Smooth muscle cell (in vitro differentiated cells): ENCODE results near the gene COL4A2. TPM values are rescaled to one million over a fixed set of nuclear protein-coding genes. Genes with fewer than 3 reads are reported as not detected.

ENCODE experiments used
- DNase-seq: peaks from one replicate; lab custom pipeline; 2025; ENCODE audit not compliant: unreplicated experiment; lab: John Stamatoyannopoulos, UW
- H2AFZ ChIP-seq: fragments of 200-600 bp; sonication (generic); 2 replicates; pipeline ENCODE4 v1.6.0; 2016; ENCODE audit warnings: antibody characterized with exemption, low read depth, mild to moderate bottlenecking
- H3F3A ChIP-seq: fragments of 200-600 bp; sonication (generic); 2 replicates; pipeline ENCODE4 v1.6.0; 2017; ENCODE audit warnings: antibody characterized with exemption, low read depth
- H3K27ac ChIP-seq: fragments of 200-600 bp; sonication (generic); 2 replicates; pipeline ENCODE4 v1.5.1; 2016; ENCODE audit warnings: low read depth, mild to moderate bottlenecking
- H3K27me3 ChIP-seq: fragments of 200-600 bp; sonication (generic); 2 replicates; pipeline ENCODE4 v1.6.1; 2016; ENCODE audit warnings: low read depth, mild to moderate bottlenecking
- H3K36me3 ChIP-seq: fragments of 200-600 bp; sonication (generic); 2 replicates; pipeline ENCODE4 v1.5.1; 2016; ENCODE audit warnings: low read depth
- H3K4me1 ChIP-seq: fragments of 200-600 bp; sonication (generic); 2 replicates; pipeline ENCODE4 v1.5.1; 2016; ENCODE audit warnings: low read depth
- H3K4me2 ChIP-seq: fragments of 200-600 bp; sonication (generic); 2 replicates; pipeline ENCODE4 v1.6.0; 2016; ENCODE audit warnings: mild to moderate bottlenecking
- H3K4me3 ChIP-seq: fragments of 200-600 bp; sonication (generic); 2 replicates; pipeline ENCODE4 v1.5.1; 2016; ENCODE audit warnings: mild to moderate bottlenecking
- H3K79me2 ChIP-seq: fragments of 200-600 bp; sonication (generic); 2 replicates; pipeline ENCODE4 v1.6.0; 2016; ENCODE audit warnings: low read depth, mild to moderate bottlenecking
- H3K9ac ChIP-seq: fragments of 200-600 bp; sonication (generic); 2 replicates; pipeline ENCODE4 v1.6.0; 2016; ENCODE audit warnings: low read depth
- H3K9me3 ChIP-seq: fragments of 200-600 bp; sonication (generic); replicated peaks from 2 replicates; pipeline ENCODE4 v1.5.1; 2016; ENCODE audit warnings: low read depth
- H4K20me1 ChIP-seq: fragments of 200-600 bp; sonication (generic); 2 replicates; pipeline ENCODE4 v1.6.0; 2016; ENCODE audit warnings: low read depth
- CTCF ChIP-seq: fragments of 200-600 bp; sonication (generic); IDR thresholded peaks from 2 replicates; pipeline ENCODE4 v1.5.1; 2017; ENCODE audit warnings: borderline replicate concordance, mild to moderate bottlenecking, antibody characterized with exemption; ENCODE audit not compliant: insufficient read depth, poor library complexity, severe bottlenecking
- WGBS: methylation state at CpG from one replicate; pipeline ENCODE4 v1.1.7; 2016; ENCODE audit warnings: low lambda C conversion rate; 5-methylcytosine and 5-hydroxymethylcytosine counted together
- polyA plus RNA-seq: library from polyadenylated mRNA; unstranded; fragments of >200 nt; fragmentation: Nextera tagmentation; extraction: Ambion mirVana; gene quantifications from 2 replicates; pipeline ENCODE4 v1.2.1, GENCODE V29; 2016
- total RNA-seq: library from RNA; depleted of rRNA; stranded (reverse); fragments of >200 nt; gene quantifications from 2 replicates; pipeline ENCODE4 v1.2.3, GENCODE V29; 2014

Gene COL4A2
- total and polyA plus RNA-seq, 2 experiments from 2014 or later = 1,456 to 2,786 TPM

DNA sequence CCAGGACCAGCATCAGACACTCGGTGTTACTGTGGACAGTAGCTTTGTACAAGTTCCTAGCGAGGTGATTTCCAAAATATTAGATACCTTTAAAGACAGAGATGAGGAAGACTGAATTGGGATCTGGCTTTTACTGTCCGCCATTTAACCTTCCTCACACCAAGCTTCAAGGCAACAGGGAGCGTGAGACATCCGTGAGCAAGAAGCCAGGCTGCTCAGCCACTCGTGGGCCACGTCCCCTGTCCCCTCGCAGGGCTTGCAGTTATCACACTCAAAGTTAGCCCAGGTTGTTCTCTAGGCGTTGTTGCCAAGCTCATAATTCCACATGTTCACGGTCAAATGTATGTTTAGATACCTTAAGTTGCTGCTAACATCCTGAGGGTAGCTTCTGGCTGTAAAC, 102.9 kb downstream of the COL4A2 start:
- Histone ChIP-seq H3F3A (peaks cover 86% of the 10 kb centered on the region), H3K4me3 (no peak overlapping the region), H3K27me3 (no peaks in the 10 kb centered on the region), H3K9ac (peak overlapping the region; percentile 86), H3K79me2 (peaks cover 44% of the 10 kb centered on the region), H2AFZ (no peak overlapping the region), H3K36me3 (no peaks in the 10 kb centered on the region), H3K4me2 (peak overlapping the region; percentile 70), H3K9me3 (no peaks in the 10 kb centered on the region), H4K20me1 (no peaks in the 10 kb centered on the region), H3K27ac (peak overlapping the region; percentile 92), H3K4me1 (peaks cover 26% of the 10 kb centered on the region)
- TF ChIP-seq CTCF = no peak
- WGBS = 69% methylated on average over 10 of the region's 10 CpGs
- DNase-seq = no peak

DNA sequence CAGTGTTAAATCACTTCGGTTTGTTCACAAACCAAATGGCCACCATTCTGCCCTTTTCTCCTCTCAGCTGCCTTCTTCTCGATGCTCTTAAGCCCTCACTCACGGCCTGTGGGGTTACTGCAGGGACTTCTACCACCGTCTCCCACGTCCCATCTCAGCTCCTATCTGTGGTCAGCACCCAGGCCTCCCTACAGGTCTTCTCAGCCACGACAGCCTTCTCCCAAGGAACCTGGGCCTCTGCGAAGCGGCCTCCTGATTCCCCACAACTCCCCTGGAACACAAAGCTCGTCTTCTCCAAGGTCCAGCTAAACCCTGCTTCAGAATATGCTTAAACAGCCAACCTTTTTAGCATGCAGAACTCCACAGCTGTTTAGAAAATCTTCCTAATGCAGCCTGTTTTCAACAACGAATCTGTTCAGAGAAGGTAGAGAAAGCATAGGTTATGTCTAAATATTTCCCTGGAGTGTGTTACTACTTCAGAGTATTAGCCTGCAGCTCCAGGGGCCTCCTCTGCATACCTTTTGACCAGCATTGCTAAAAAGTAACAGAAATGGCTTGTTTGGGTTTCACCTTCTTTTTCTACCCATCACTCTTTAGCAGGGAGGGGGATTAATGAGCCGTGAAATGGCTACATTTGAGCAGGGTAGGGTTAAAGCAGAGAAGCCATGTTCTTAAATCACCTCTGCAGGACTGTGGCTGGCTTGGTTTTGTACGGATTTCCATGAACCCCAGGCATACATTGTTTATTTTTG, 104.0 kb downstream of the COL4A2 start:
- no peaks in the 10 kb centered on the region for H3K27me3 ChIP-seq
- H3K27ac ChIP-seq = peak overlapping the region; percentile 92
- H2AFZ ChIP-seq = no peak overlapping the region
- H3K4me2 ChIP-seq = peak overlapping the region; percentile 70
- peak overlapping the region; percentile 86 for H3K9ac ChIP-seq
- DNase-seq = no peak
- H3K4me1 ChIP-seq = peaks cover 18% of the 10 kb centered on the region
- no peak overlapping the region for H3K4me3 ChIP-seq
- TF ChIP-seq CTCF = no peak
- H3K9me3 ChIP-seq = no peaks in the 10 kb centered on the region
- peaks cover 46% of the 10 kb centered on the region for H3K79me2 ChIP-seq
- 44% methylated on average over 12 of the region's 12 CpGs for WGBS
- no peaks in the 10 kb centered on the region for H3K36me3 ChIP-seq
- no peaks in the 10 kb centered on the region for H4K20me1 ChIP-seq
- H3F3A ChIP-seq = peaks cover 86% of the 10 kb centered on the region

DNA sequence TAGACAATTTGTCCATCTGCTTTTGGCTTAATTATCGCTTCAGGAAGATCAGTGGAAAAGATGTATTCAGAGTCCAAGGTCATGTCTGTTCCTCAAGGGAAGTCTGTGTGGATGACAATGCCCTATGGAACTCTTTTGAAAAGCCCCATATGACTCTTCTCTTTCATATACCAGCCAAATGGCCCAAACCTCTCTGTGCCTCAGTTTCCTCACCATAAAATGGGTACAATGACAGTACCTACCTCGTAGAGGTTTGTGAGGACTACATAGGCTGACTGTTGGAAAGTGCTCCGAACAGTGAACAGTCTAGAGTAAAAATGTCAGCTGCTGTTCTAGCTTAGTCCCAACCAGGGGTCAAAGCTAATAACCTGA, 104.6 kb downstream of the COL4A2 start:
- peak overlapping the region; percentile 86 for H3K9ac ChIP-seq
- H3K79me2 ChIP-seq = peaks cover 51% of the 10 kb centered on the region
- H3K4me1 ChIP-seq = peaks cover 16% of the 10 kb centered on the region
- no peak overlapping the region for H3K4me3 ChIP-seq
- no peak for TF ChIP-seq CTCF
- peak overlapping the region; percentile 92 for H3K27ac ChIP-seq
- H4K20me1 ChIP-seq = no peaks in the 10 kb centered on the region
- H3K36me3 ChIP-seq = no peaks in the 10 kb centered on the region
- H2AFZ ChIP-seq = no peak overlapping the region
- no peak for DNase-seq
- peaks cover 86% of the 10 kb centered on the region for H3F3A ChIP-seq
- no peaks in the 10 kb centered on the region for H3K27me3 ChIP-seq
- peak overlapping the region; percentile 70 for H3K4me2 ChIP-seq
- H3K9me3 ChIP-seq = no peaks in the 10 kb centered on the region
- 65% methylated on average over 3 of the region's 3 CpGs for WGBS
